Right lobe of liver (tissue), 6 donors: Measurements from ENCODE around the gene KRTAP2-1. TPM values are rescaled to one million over a fixed set of nuclear protein-coding genes. Genes with fewer than 3 reads are reported as not detected.
A peak's percentile ranks its signal among the peaks of the same experiment; 100 is the strongest.
"Not testable (repeated sequence)": the region's sequence is repeated elsewhere in the genome, so short reads cannot be mapped to it uniquely, and the experiment has no call there.

ENCODE experiments used
- ATAC-seq, 4 donors: fragments of 200-7000 bp; cut with Tn5 transposase; one replicate each; pipeline ENCODE4 v1.9.1; 2020; ENCODE audit warnings: mild to moderate bottlenecking in 4 of 4, moderate library complexity in 4 of 4
- DNase-seq, 3 donors: peaks; one replicate each; pipeline ENCODE4 v3.0.0-alpha.2; 2020
- H3K27ac ChIP-seq, 3 donors: fragments of 200-600 bp; one replicate each; pipeline ENCODE4 v1.8.0; 2022
- H3K27me3 ChIP-seq, 2 donors: fragments of 200-600 bp; one replicate each; pipeline ENCODE4 v1.8.0; 2022
- H3K36me3 ChIP-seq, 4 donors: fragments of 200-600 bp; sonication (generic) in 1 of 4; one replicate each; pipeline versions ENCODE4 v1.5.1 to v1.8.0; 2017 to 2022; ENCODE audit warnings: control low read depth in 1 of 4
- H3K4me1 ChIP-seq, 4 donors: fragments of 200-600 bp; sonication (generic) in 1 of 4; one replicate each; pipeline versions ENCODE4 v1.5.1 to v1.8.0; 2017 to 2022; ENCODE audit warnings: control low read depth in 1 of 4
- H3K4me3 ChIP-seq, 3 donors: fragments of 200-600 bp; one replicate each; pipeline ENCODE4 v1.8.0; 2022
- H3K9me3 ChIP-seq, 4 donors: fragments of 200-600 bp; sonication (generic) in 1 of 4; one replicate each; pipeline versions ENCODE4 v1.5.1 to v1.8.0; 2017 to 2022; ENCODE audit warnings: control low read depth in 1 of 4
- CTCF ChIP-seq, 4 donors: fragments of 200-600 bp in 3 of 4; fragments of 450-650 bp in 1 of 4; IDR thresholded peaks; one replicate each; pipeline versions ENCODE4 v1.5.1 to v1.8.0; 2016 to 2022; ENCODE audit warnings: antibody characterized with exemption in 4 of 4, mild to moderate bottlenecking in 2 of 4
- POLR2A ChIP-seq: fragments of 450-650 bp; IDR thresholded peaks from one replicate; pipeline ENCODE4 v1.6.1; 2017; ENCODE audit warnings: antibody characterized with exemption, mild to moderate bottlenecking
- WGBS: methylation state at CpG from one replicate; pipeline ENCODE4 v1.1.6; 2018; ENCODE audit warnings: low coverage, low lambda C conversion rate; ENCODE audit not compliant: insufficient coverage; ENCODE audit errors: missing lambda C conversion rate; 5-methylcytosine and 5-hydroxymethylcytosine counted together
- intact Hi-C, 2 donors: fragments of 100-400 bp; cut with DNase I; formaldehyde crosslinking; loops; one replicate each; pipeline versions ENCODE4 v1.11.2 to v1.14.1; 2022
- total RNA-seq, 6 experiments: library from RNA; depleted of rRNA in 2 of 6; stranded (reverse); fragments of >200 nt in 2 of 6; fragmentation: NEBNext Ultra II Directional in 3 of 6; extraction: Animal tissue kit (Norgen Biotek cat#: 25700) in 3 of 6; gene quantifications; one replicate each; pipeline versions ENCODE4 v1.1.0 to v1.2.4, GENCODE V29; 2016 to 2023
- donor health status: DM: no; HTN: yes; CAD: no.
- donor health status: DM: no; HTN: no; CAD: no.
- donor health status: DM: no; HTN: no; CAD: no.
- donor health status: DM: no; HTN: yes; CAD: no.
- donor health status: DM: no; HTN: yes; CAD: no.

Gene KRTAP2-1
- total RNA-seq, 6 experiments from 2014 or later = not detected

DNA sequence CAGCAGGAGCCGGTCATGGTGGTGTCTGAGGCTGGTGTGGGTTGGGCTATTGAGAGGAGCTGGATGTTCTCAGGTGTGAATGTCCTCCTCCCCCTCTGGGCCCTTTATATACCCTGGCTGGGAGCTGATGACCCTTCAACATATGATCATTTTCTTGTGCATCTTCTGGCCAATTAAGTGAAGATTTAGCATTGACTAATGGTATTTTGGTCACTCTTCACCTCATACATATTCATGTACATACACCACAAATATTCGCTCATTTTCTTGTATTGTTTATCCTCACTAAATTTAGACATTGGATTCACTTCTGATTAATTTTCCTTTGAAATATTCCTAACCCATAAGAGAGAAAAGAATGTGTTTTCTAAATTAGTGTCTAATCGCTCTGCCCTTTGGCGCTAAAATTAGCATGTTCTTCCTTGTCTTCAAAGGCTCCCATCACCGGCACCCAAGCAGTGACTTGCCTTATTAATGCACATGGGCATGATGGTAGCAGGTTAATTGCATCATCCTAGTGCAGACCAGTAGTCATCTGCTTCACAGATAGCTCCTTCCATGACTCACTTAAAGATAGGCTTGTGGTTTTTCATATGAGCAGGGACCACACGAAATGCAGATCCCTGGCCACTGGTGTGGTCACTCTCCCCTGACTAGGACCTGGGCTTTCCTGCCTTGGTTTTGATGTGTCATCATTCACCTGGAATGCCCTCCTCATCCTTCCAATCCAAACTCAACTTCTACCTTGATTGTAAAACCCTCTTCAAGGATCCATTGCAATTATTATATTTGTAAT lies 18.9 kb upstream of the KRTAP2-1 start, which contains the start of gene KRTAP2-4:
Gene KRTAP2-4 (minus strand): TSS at position 51 of the 796 bp plus-strand sequence. CDS start 34 bp downstream, at position 17.
- DNase-seq = no peak
- Histone ChIP-seq H3K4me3 (no peak within 1 kb of the TSS), H3K4me1 (no peaks in the 10 kb centered on the region), H3K9me3 (no peaks in the 10 kb centered on the region), H3K27ac (no peak within 1 kb of the TSS), H3K27me3 (peaks cover 0 to 5% of the 10 kb centered on the region in 2 donors), H3K36me3 (no peaks in the 10 kb centered on the region)
- 74% methylated on average over 5 of the region's 6 CpGs for WGBS
- intact Hi-C loops = no loop called here
- TF ChIP-seq POLR2A (no peak), CTCF (IDR thresholded peaks at IDR 0.05) (no peak)
- ATAC-seq = no peak

DNA sequence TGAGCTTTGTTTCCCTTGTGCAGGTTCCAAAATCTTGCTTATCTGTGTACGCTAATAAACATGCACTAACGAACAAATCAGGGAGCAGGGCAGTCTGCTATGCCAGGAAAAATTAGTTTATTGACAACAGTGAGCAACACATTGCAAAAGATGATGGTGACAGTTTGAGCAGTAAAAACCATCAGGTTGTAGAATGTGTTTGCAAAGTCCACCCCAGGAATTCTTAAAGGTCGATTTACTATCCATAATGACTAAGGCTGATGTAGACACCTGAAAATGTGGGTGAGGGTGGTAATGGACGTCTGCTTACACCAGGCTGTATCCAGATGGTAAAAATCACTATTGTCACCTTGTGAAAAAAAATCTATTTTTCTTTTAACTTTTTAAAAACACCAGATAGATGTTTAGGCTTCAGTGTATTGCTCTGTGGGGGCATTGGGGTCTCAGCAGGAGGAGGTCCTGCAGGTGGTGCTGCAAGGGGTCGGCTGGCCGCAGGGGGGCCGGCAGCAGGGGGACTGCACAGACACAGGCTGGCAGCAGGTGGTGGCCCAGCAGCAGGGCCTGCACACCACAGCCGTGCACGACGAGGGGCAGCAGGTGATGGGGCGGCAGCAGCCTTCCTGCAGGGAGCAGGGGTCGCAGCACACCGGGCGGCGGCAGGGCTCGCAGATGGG lies 18.0 kb upstream of the KRTAP2-1 start:
- H3K27ac ChIP-seq, H3K27me3 ChIP-seq, intact Hi-C loops, H3K4me3 ChIP-seq, H3K4me1 ChIP-seq, DNase-seq, H3K9me3 ChIP-seq, H3K36me3 ChIP-seq: not testable (repeated sequence)
- peak in 1 of 4 donors; percentile 43 for ATAC-seq
- 48% methylated on average over 7 of the region's 16 CpGs for WGBS

DNA sequence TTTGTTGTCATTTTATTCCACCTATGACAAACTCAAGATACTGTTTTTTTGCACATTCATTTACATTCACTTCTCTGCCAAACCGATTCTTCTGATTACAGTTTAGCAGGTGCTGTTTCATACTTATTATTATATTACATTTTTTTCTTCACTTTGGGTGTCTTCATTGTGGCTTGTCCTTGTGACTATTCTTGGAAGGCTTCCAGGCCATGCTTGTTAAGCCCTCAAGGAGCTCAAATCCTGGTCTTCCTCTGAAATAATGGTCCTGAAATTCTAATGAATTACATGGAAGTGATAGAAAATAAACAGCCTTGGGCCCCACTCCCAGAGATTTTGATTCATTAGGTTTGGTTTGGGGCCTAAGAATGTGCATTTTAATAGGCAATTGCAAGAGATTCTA lies 17.2 kb upstream of the KRTAP2-1 start:
- DNase-seq (no peak), ATAC-seq (no peak)
- Histone ChIP-seq H3K4me1 (no peaks in the 10 kb centered on the region), H3K27me3 (peaks cover 0 to 5% of the 10 kb centered on the region in 2 donors), H3K36me3 (no peaks in the 10 kb centered on the region), H3K9me3 (no peaks in the 10 kb centered on the region), H3K27ac (no peak overlapping the region), H3K4me3 (no peak overlapping the region)
- 59% methylated on average over 1 of the region's 1 CpG for WGBS
- intact Hi-C loops = no loop called here
- TF ChIP-seq POLR2A = no peak
- no peak for TF ChIP-seq CTCF (IDR thresholded peaks at IDR 0.05)

- no peak for TF ChIP-seq POLR2A
- H3K4me3 ChIP-seq = no peak overlapping the region
- DNase-seq (no peak), ATAC-seq (no peak)
- H3K4me1 ChIP-seq = no peaks in the 10 kb centered on the region
- no peaks in the 10 kb centered on the region for H3K9me3 ChIP-seq
- H3K36me3 ChIP-seq = no peaks in the 10 kb centered on the region
- no peak overlapping the region for H3K27ac ChIP-seq
- H3K27me3 ChIP-seq = peaks cover 0 to 5% of the 10 kb centered on the region in 2 donors
- WGBS = 54% methylated on average over 4 of the region's 4 CpGs
- intact Hi-C loops = no loop called here
These were observed 16.3 kb upstream of the KRTAP2-1 start for GRCh38 chr17:41063449-41063848.

- no peaks in the 10 kb centered on the region for H3K9me3 ChIP-seq
- DNase-seq (no peak), ATAC-seq (no peak)
- H3K27me3 ChIP-seq = peaks cover 0 to 5% of the 10 kb centered on the region in 2 donors
- TF ChIP-seq CTCF (IDR thresholded peaks at IDR 0.05) = no peak
- TF ChIP-seq POLR2A = no peak
- intact Hi-C loops = no loop called here
- WGBS = 60% methylated on average over 1 of the region's 1 CpG
- H3K27ac ChIP-seq = no peak overlapping the region
- H3K4me3 ChIP-seq = no peak overlapping the region
- H3K36me3 ChIP-seq = no peaks in the 10 kb centered on the region
- H3K4me1 ChIP-seq = no peaks in the 10 kb centered on the region
These were observed 14.8 kb upstream of the KRTAP2-1 start for GRCh38 chr17:41061964-41062363.
